Neural progenitor cell (in vitro differentiated cells): ENCODE data around the gene ZKSCAN1. TPM values are rescaled to one million over a fixed set of nuclear protein-coding genes. Genes with fewer than 3 reads are reported as not detected.

Source experiments
- DNase-seq: peaks from one replicate; pipeline ENCODE4 v3.0.0-alpha.2; 2016; ENCODE audit warnings: low spot score
- H2AFZ ChIP-seq: fragments of 200-600 bp; sonication (generic); replicated peaks from 2 replicates; pipeline ENCODE4 v1.6.1; 2016; ENCODE audit warnings: antibody characterized with exemption
- H3F3A ChIP-seq: fragments of 200-600 bp; sonication (generic); 2 replicates; pipeline ENCODE4 v1.6.1; 2016; ENCODE audit warnings: antibody characterized with exemption, low read depth
- H3K27ac ChIP-seq: fragments of 200-600 bp; sonication (generic); 2 replicates; pipeline ENCODE4 v1.5.1; 2016; ENCODE audit warnings: mild to moderate bottlenecking
- H3K27me3 ChIP-seq: fragments of 200-600 bp; sonication (generic); 2 replicates; pipeline ENCODE4 v1.6.1; 2016; ENCODE audit warnings: mild to moderate bottlenecking, moderate library complexity
- H3K36me3 ChIP-seq: fragments of 200-600 bp; sonication (generic); 2 replicates; pipeline ENCODE4 v1.5.1; 2016
- H3K4me1 ChIP-seq: fragments of 200-600 bp; sonication (generic); 2 replicates; pipeline ENCODE4 v1.6.1; 2016; ENCODE audit warnings: mixed run types
- H3K4me2 ChIP-seq: fragments of 200-600 bp; sonication (generic); 2 replicates; pipeline ENCODE4 v1.6.1; 2016
- H3K4me3 ChIP-seq: fragments of 200-600 bp; sonication (generic); 2 replicates; pipeline ENCODE4 v1.5.1; 2016
- H3K79me2 ChIP-seq: fragments of 200-600 bp; sonication (generic); 2 replicates; pipeline ENCODE4 v1.6.1; 2016; ENCODE audit warnings: low read depth
- H3K9ac ChIP-seq: fragments of 200-600 bp; sonication (generic); 2 replicates; pipeline ENCODE4 v1.6.1; 2016
- H3K9me3 ChIP-seq: fragments of 200-600 bp; sonication (generic); 2 replicates; pipeline ENCODE4 v1.5.1; 2016; ENCODE audit warnings: low read depth
- H4K20me1 ChIP-seq: fragments of 200-600 bp; sonication (generic); 2 replicates; pipeline ENCODE4 v1.6.1; 2016; ENCODE audit warnings: low read depth
- H3K27ac Mint-ChIP-seq: 3 replicates; pipeline ENCODE4 v1.8.0; 2021; ENCODE audit warnings: mixed read lengths
- H3K27me3 Mint-ChIP-seq: 2 replicates; pipeline ENCODE4 v1.8.0; 2022; ENCODE audit warnings: low read depth, mild to moderate bottlenecking, inconsistent platforms, moderate library complexity, mixed read lengths; ENCODE audit not compliant: insufficient read depth
- H3K36me3 Mint-ChIP-seq: 3 replicates; pipeline ENCODE4 v1.8.0; 2021; ENCODE audit warnings: mixed read lengths
- H3K4me1 Mint-ChIP-seq: 3 replicates; pipeline ENCODE4 v1.8.0; 2021; ENCODE audit warnings: mixed read lengths
- H3K4me3 Mint-ChIP-seq: 3 replicates; pipeline ENCODE4 v1.8.0; 2021; ENCODE audit warnings: mild to moderate bottlenecking, moderate library complexity, mixed read lengths
- H3K9me3 Mint-ChIP-seq: 3 replicates; pipeline ENCODE4 v1.8.0; 2020; ENCODE audit warnings: mixed read lengths
- CTCF ChIP-seq: fragments of 200-600 bp; sonication (generic); IDR thresholded peaks from 2 replicates; pipeline ENCODE4 v1.5.1; 2017; ENCODE audit warnings: antibody characterized with exemption, mild to moderate bottlenecking
- EZH2 ChIP-seq: fragments of 200-600 bp; sonication (generic); IDR thresholded peaks from 2 replicates; pipeline ENCODE4 v1.6.1; 2017; ENCODE audit warnings: antibody characterized with exemption, mild to moderate bottlenecking, moderate library complexity
- EZH2phosphoT487 ChIP-seq: fragments of 200-600 bp; sonication (generic); IDR thresholded peaks from 2 replicates; pipeline ENCODE4 v1.6.1; 2017; ENCODE audit warnings: antibody characterized with exemption
- total RNA-seq: library from RNA; depleted of rRNA; stranded (reverse); fragments of >200 nt; gene quantifications from 2 replicates; pipeline ENCODE4 v1.2.3, GENCODE V29; 2015; ENCODE audit warnings: low replicate concordance

The ZKSCAN1 gene
- total RNA-seq, 1 donor from 2014 or later: 43.2 TPM

- H3K79me2 ChIP-seq: peaks cover 3% of the 10 kb centered on the region
- H3K9me3 Mint-ChIP-seq: peaks cover 58% of the 10 kb centered on the region
- H3K4me1 ChIP-seq: no peaks in the 10 kb centered on the region
- H3K36me3 Mint-ChIP-seq: peaks cover 71% of the 10 kb centered on the region
- H3F3A ChIP-seq: peaks cover 70% of the 10 kb centered on the region
- H3K27ac ChIP-seq: no peak overlapping the region
- no peak overlapping the region for H3K4me3 Mint-ChIP-seq
- no peak overlapping the region for H2AFZ ChIP-seq
- H3K27ac Mint-ChIP-seq: no peak overlapping the region
- DNase-seq: no peak
- no peak overlapping the region for H3K9ac ChIP-seq
- peaks cover 49% of the 10 kb centered on the region for H3K9me3 ChIP-seq
- H3K27me3 ChIP-seq: no peaks in the 10 kb centered on the region
- TF ChIP-seq EZH2phosphoT487 (no peak), CTCF (no peak), EZH2 (no peak)
- peaks cover 22% of the 10 kb centered on the region for H3K27me3 Mint-ChIP-seq
- no peaks in the 10 kb centered on the region for H4K20me1 ChIP-seq
- H3K4me1 Mint-ChIP-seq: no peaks in the 10 kb centered on the region
- H3K4me3 ChIP-seq: no peak overlapping the region
- H3K36me3 ChIP-seq: peaks cover 63% of the 10 kb centered on the region
- H3K4me2 ChIP-seq: no peak overlapping the region
These were observed 54.6 kb downstream of the ZKSCAN1 start for GRCh38 chr7:100069991-100070390.

- Mint-ChIP-seq H3K36me3 (peaks cover 76% of the 10 kb centered on the region), H3K4me3 (no peak overlapping the region), H3K4me1 (no peaks in the 10 kb centered on the region), H3K27ac (no peak overlapping the region), H3K9me3 (peaks cover 70% of the 10 kb centered on the region), H3K27me3 (peaks cover 24% of the 10 kb centered on the region)
- no peaks in the 10 kb centered on the region for H4K20me1 ChIP-seq
- no peak overlapping the region for H2AFZ ChIP-seq
- no peak overlapping the region for H3K27ac ChIP-seq
- no peak for DNase-seq
- H3K9ac ChIP-seq: no peak overlapping the region
- peaks cover 15% of the 10 kb centered on the region for H3K79me2 ChIP-seq
- no peaks in the 10 kb centered on the region for H3K4me1 ChIP-seq
- H3K36me3 ChIP-seq: peaks cover 75% of the 10 kb centered on the region
- peaks cover 64% of the 10 kb centered on the region for H3F3A ChIP-seq
- no peak for TF ChIP-seq CTCF
- TF ChIP-seq EZH2: no peak
- TF ChIP-seq EZH2phosphoT487: no peak
- H3K9me3 ChIP-seq: peaks cover 52% of the 10 kb centered on the region
- H3K4me2 ChIP-seq: no peak overlapping the region
- no peak overlapping the region for H3K4me3 ChIP-seq
- no peaks in the 10 kb centered on the region for H3K27me3 ChIP-seq
These were observed 55.8 kb downstream of the ZKSCAN1 start for GRCh38 chr7:100071018-100071723.

- Histone ChIP-seq H3K9ac (no peak overlapping the region), H3K36me3 (peaks cover 88% of the 10 kb centered on the region), H3K27me3 (no peaks in the 10 kb centered on the region), H3K79me2 (peaks cover 28% of the 10 kb centered on the region), H2AFZ (no peak overlapping the region), H3K4me3 (no peak overlapping the region), H3K4me1 (no peaks in the 10 kb centered on the region), H3K9me3 (peaks cover 59% of the 10 kb centered on the region), H3K4me2 (no peak overlapping the region), H4K20me1 (no peaks in the 10 kb centered on the region), H3F3A (peaks cover 55% of the 10 kb centered on the region), H3K27ac (no peak overlapping the region)
- TF ChIP-seq EZH2 (no peak), EZH2phosphoT487 (no peak)
- Mint-ChIP-seq H3K4me1 (no peaks in the 10 kb centered on the region), H3K27ac (no peak overlapping the region), H3K9me3 (peaks cover 80% of the 10 kb centered on the region), H3K4me3 (no peak overlapping the region), H3K27me3 (peaks cover 31% of the 10 kb centered on the region), H3K36me3 (peaks cover 83% of the 10 kb centered on the region)
- DNase-seq: no peak
These were observed 57.1 kb downstream of the ZKSCAN1 start for GRCh38 chr7:100072462-100072861.

- H3K27ac Mint-ChIP-seq: no peak overlapping the region
- H3K79me2 ChIP-seq: peaks cover 52% of the 10 kb centered on the region
- H3F3A ChIP-seq: peaks cover 34% of the 10 kb centered on the region
- no peak overlapping the region for H3K4me3 Mint-ChIP-seq
- DNase-seq: no peak
- peaks cover 82% of the 10 kb centered on the region for H3K9me3 Mint-ChIP-seq
- H4K20me1 ChIP-seq: peaks cover 2% of the 10 kb centered on the region
- no peak overlapping the region for H3K9ac ChIP-seq
- no peaks in the 10 kb centered on the region for H3K27me3 ChIP-seq
- H3K9me3 ChIP-seq: peaks cover 51% of the 10 kb centered on the region
- no peak overlapping the region for H3K4me3 ChIP-seq
- H3K4me2 ChIP-seq: no peak overlapping the region
- no peak overlapping the region for H2AFZ ChIP-seq
- peaks cover 1% of the 10 kb centered on the region for H3K4me1 ChIP-seq
- peaks cover 33% of the 10 kb centered on the region for H3K27me3 Mint-ChIP-seq
- no peak overlapping the region for H3K27ac ChIP-seq
- H3K36me3 ChIP-seq: peaks cover 88% of the 10 kb centered on the region
- TF ChIP-seq EZH2phosphoT487 (no peak), EZH2 (no peak), CTCF (no peak)
- peaks cover 89% of the 10 kb centered on the region for H3K36me3 Mint-ChIP-seq
- H3K4me1 Mint-ChIP-seq: no peaks in the 10 kb centered on the region
These were observed 59.4 kb downstream of the ZKSCAN1 start for GRCh38 chr7:100074841-100075240.
